GM21360 (cell line): ENCODE measurements around the gene TNKS2.
"Not testable (repeated sequence)": the region's sequence is repeated elsewhere in the genome, so short reads cannot be mapped to it uniquely, and the experiment has no call there.

ENCODE experiments used
- ATAC-seq: cut with Tn5 transposase; IDR thresholded peaks from one replicate; pipeline ENCODE4 v1.9.1; 2021; ENCODE audit warnings: mild to moderate bottlenecking, moderate library complexity; ENCODE audit not compliant: unreplicated experiment

TNKS2 gene

GRCh38 chr10:91864744-91865143 is 66.5 kb downstream of the TNKS2 start:
- ATAC-seq, result no peak

- no peak for ATAC-seq
Observed at GRCh38 chr10:91865562-91866081, 67.4 kb downstream of the TNKS2 start.

- ATAC-seq, result no peak
Observed at GRCh38 chr10:91875156-91875555, 76.9 kb downstream of the TNKS2 start.

GRCh38 chr10:91875779-91876178 is 77.6 kb downstream of the TNKS2 start:
- ATAC-seq, result no peak

GRCh38 chr10:91879515-91880170 is 81.4 kb downstream of the TNKS2 start:
- no peak for ATAC-seq

- ATAC-seq, result no peak
Observed at GRCh38 chr10:91880310-91880709, 82.1 kb downstream of the TNKS2 start.

- no peak for ATAC-seq
Observed at GRCh38 chr10:91883549-91884444, 85.6 kb downstream of the TNKS2 start.

- no peak for ATAC-seq
Observed at GRCh38 chr10:91884536-91884935, 86.3 kb downstream of the TNKS2 start.

- no peak for ATAC-seq
Observed at GRCh38 chr10:91885362-91886079, 87.3 kb downstream of the TNKS2 start.

GRCh38 chr10:91886954-91887271 is 88.7 kb downstream of the TNKS2 start:
- no peak for ATAC-seq

GRCh38 chr10:91887272-91888076 is 89.2 kb downstream of the TNKS2 start:
- ATAC-seq, result no peak

- ATAC-seq, result no peak
Observed at GRCh38 chr10:91891125-91892001, 93.1 kb downstream of the TNKS2 start.

- ATAC-seq, result no peak
Observed at GRCh38 chr10:91893051-91893450, 94.8 kb downstream of the TNKS2 start.

- not testable (repeated sequence) for ATAC-seq
Observed at GRCh38 chr10:91894261-91894685, 96.0 kb downstream of the TNKS2 start.

GRCh38 chr10:91896212-91896756 is 98.1 kb downstream of the TNKS2 start:
- no peak for ATAC-seq

- ATAC-seq, result no peak
Observed at GRCh38 chr10:91897421-91897820, 99.2 kb downstream of the TNKS2 start.

- ATAC-seq, result no peak
Observed at GRCh38 chr10:91901784-91902677, 103.8 kb downstream of the TNKS2 start.

- no peak for ATAC-seq
Observed at GRCh38 chr10:91907033-91907594, 108.9 kb downstream of the TNKS2 start.
